HL-60 (cell line): ENCODE measurements around the gene DPP4.

Experiments
- TF ChIP-seq, protein P1 (sequence below): IDR thresholded peaks from one replicate; pipeline ENCODE4 v1.5.1; 2011; ENCODE audit warnings: low read length, control low read depth, inconsistent platforms; ENCODE audit not compliant: insufficient read depth
- TF ChIP-seq, protein P2 (sequence below): IDR thresholded peaks from 2 replicates; pipeline ENCODE4 v1.6.1; 2012; ENCODE audit warnings: low read depth; ENCODE audit not compliant: insufficient replicate concordance

DNA sequence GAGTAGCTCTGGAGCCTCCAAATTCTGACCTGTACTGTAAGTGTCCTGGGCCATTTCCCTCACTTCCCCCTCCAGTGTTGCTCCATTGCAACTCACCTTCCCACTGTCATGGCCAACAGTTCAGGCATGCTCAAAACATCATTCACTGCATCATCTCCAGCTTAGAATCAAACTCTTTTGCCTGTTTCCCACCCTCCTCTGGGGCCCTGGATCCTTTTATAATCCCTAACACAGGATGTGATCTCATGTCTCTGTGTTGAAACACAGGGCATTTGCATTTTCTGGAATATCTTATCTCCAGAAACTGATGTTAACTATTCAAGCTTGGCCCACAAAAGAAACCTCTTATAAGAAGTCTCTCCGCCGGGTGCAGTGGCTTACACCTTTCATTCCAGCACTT lies 3.0 kb downstream of the DPP4 start:
- TF ChIP-seq, protein P1, sequence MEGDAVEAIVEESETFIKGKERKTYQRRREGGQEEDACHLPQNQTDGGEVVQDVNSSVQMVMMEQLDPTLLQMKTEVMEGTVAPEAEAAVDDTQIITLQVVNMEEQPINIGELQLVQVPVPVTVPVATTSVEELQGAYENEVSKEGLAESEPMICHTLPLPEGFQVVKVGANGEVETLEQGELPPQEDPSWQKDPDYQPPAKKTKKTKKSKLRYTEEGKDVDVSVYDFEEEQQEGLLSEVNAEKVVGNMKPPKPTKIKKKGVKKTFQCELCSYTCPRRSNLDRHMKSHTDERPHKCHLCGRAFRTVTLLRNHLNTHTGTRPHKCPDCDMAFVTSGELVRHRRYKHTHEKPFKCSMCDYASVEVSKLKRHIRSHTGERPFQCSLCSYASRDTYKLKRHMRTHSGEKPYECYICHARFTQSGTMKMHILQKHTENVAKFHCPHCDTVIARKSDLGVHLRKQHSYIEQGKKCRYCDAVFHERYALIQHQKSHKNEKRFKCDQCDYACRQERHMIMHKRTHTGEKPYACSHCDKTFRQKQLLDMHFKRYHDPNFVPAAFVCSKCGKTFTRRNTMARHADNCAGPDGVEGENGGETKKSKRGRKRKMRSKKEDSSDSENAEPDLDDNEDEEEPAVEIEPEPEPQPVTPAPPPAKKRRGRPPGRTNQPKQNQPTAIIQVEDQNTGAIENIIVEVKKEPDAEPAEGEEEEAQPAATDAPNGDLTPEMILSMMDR, result no peak
- TF ChIP-seq, protein P2, sequence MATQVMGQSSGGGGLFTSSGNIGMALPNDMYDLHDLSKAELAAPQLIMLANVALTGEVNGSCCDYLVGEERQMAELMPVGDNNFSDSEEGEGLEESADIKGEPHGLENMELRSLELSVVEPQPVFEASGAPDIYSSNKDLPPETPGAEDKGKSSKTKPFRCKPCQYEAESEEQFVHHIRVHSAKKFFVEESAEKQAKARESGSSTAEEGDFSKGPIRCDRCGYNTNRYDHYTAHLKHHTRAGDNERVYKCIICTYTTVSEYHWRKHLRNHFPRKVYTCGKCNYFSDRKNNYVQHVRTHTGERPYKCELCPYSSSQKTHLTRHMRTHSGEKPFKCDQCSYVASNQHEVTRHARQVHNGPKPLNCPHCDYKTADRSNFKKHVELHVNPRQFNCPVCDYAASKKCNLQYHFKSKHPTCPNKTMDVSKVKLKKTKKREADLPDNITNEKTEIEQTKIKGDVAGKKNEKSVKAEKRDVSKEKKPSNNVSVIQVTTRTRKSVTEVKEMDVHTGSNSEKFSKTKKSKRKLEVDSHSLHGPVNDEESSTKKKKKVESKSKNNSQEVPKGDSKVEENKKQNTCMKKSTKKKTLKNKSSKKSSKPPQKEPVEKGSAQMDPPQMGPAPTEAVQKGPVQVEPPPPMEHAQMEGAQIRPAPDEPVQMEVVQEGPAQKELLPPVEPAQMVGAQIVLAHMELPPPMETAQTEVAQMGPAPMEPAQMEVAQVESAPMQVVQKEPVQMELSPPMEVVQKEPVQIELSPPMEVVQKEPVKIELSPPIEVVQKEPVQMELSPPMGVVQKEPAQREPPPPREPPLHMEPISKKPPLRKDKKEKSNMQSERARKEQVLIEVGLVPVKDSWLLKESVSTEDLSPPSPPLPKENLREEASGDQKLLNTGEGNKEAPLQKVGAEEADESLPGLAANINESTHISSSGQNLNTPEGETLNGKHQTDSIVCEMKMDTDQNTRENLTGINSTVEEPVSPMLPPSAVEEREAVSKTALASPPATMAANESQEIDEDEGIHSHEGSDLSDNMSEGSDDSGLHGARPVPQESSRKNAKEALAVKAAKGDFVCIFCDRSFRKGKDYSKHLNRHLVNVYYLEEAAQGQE, result no peak
